ENCODE measurements around the gene ELMO2. TPM values are rescaled to one million over a fixed set of nuclear protein-coding genes. Genes with fewer than 3 reads are reported as not detected.

The ELMO2 gene, protein sequence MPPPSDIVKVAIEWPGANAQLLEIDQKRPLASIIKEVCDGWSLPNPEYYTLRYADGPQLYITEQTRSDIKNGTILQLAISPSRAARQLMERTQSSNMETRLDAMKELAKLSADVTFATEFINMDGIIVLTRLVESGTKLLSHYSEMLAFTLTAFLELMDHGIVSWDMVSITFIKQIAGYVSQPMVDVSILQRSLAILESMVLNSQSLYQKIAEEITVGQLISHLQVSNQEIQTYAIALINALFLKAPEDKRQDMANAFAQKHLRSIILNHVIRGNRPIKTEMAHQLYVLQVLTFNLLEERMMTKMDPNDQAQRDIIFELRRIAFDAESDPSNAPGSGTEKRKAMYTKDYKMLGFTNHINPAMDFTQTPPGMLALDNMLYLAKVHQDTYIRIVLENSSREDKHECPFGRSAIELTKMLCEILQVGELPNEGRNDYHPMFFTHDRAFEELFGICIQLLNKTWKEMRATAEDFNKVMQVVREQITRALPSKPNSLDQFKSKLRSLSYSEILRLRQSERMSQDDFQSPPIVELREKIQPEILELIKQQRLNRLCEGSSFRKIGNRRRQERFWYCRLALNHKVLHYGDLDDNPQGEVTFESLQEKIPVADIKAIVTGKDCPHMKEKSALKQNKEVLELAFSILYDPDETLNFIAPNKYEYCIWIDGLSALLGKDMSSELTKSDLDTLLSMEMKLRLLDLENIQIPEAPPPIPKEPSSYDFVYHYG
- 19.8 and 43.9 TPM in 2 replicates for total RNA-seq

DNA sequence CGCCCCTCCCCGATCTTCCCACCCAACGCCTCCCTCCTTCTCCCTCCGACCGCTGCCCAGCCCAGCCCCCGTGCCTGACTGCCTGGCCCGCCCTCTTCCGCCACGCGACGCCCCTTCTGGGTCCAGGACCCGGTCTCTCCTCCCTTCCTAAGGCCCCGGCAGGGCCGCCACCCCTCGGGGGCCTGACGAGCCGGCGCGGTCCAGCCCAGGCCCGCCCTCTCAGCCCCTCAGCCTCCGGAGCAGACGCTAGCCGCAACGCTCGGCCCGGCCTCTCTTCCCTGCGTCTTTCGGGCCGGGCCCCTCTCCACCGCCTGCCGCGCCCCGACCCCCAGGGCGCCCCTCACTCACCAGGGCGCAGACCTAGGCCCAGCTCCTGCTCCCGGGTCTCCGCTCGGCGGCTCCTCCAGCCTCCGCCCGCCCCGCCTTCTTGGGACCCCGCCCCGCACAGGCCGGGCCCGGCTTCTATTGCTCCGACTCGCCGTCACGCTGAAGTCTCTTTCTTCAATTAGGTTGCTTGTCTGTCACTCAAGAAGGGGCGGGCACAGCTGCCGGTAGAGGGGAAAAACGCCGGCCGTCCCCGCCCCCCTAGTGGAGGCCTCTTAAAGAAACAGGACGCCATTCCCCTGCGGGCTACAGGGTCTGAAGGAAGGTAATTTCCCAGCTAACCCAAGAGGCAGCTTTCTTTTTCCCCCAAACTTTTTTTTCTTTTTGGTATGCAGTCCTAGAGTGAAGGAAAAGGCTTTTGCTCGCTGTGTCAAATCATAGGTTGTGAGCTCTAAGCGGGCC is at the start of gene ELMO2:
ELMO2 (minus strand) TSS at position 416 of the 786 bp plus-strand sequence. CDS start 12,133 bp downstream, outside the sequence.

Other genes starting within 250 kb of the ELMO2 start
- gene CDH22, start 98.1 kb downstream of the ELMO2 start, total RNA-seq: not detected in 2 replicates
- gene ZNF334, start 106.9 kb upstream of the ELMO2 start, total RNA-seq: 2.7 and 7.9 TPM in 2 replicates
- gene OCSTAMP, start 144.0 kb upstream of the ELMO2 start, total RNA-seq: not detected in 2 replicates
- 3.3 and 3.8 TPM in 2 replicates for gene SLC13A3, start 244.8 kb upstream of the ELMO2 start, total RNA-seq